ENCODE results near the gene TAF4B. TPM values are rescaled to one million over a fixed set of nuclear protein-coding genes. Genes with fewer than 3 reads are reported as not detected.
"Not testable (repeated sequence)": the region's sequence is repeated elsewhere in the genome, so short reads cannot be mapped to it uniquely, and the experiment has no call there.

The TAF4B gene
- total and polyA plus RNA-seq, 7 donors = 0.46 to 10.9 (median 6.4) TPM

DNA sequence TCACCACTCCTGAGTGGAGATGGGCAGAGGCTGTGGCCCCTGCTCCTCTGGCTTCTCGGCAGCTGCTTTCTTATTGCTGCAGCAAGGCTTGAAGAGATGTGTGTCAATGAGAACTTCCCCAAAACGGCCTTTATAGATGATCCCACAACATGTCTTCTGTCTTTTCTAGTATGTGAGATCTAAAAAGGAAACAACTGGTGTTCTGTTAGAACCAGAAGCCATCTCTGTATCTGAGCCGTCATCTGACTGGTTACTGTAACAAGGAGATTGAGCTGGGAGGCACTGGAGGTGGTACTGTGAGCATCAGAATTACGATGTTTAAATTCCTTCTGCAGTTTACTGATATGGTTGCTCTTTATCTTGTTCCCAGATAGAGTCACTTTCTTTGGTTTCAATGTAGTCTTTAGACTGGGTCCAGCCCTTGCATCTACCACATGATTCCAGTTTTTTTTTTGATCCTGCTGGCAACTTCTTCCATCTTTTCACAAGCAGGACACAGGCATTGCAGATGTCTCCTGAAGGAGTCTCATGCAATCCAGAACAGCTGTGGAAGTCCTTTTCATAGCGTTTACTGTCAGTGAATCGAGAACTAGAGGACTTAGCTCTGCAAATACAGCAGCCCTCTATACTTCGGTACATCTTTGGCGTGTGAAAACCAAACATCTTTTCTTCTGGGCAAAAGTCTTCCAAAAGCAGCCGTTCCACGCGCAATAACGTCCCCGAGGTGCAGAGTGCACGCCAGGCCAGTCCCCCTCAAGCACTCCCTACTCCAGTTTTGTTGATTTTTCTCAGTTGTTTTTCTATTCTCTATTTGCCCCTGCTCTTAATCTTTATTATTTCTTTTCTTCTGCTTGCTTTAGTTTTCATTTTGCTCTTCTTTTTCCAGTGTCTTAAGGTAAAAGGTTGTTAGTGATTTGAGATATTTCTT lies 29.7 kb downstream of the TAF4B start:
- Histone ChIP-seq H3K27me3 (no peaks in the 10 kb centered on the region), H3K9me3 (no peaks in the 10 kb centered on the region), H3K27ac (no peak overlapping the region), H3K36me3 (no peaks in the 10 kb centered on the region), H3K4me1 (no peaks in the 10 kb centered on the region), H3K4me3 (no peak overlapping the region)
- WGBS, 2 donors = 73 to 76% methylated on average over 14 of the region's 14 CpGs
- no peak for DNase-seq
- TF ChIP-seq POLR2A (IDR thresholded peaks at IDR 0.05) (no peak), EP300 (IDR thresholded peaks at IDR 0.05) (no peak), POLR2AphosphoS5 (IDR thresholded peaks at IDR 0.05) (no peak)
- TF ChIP-seq, protein P1, sequence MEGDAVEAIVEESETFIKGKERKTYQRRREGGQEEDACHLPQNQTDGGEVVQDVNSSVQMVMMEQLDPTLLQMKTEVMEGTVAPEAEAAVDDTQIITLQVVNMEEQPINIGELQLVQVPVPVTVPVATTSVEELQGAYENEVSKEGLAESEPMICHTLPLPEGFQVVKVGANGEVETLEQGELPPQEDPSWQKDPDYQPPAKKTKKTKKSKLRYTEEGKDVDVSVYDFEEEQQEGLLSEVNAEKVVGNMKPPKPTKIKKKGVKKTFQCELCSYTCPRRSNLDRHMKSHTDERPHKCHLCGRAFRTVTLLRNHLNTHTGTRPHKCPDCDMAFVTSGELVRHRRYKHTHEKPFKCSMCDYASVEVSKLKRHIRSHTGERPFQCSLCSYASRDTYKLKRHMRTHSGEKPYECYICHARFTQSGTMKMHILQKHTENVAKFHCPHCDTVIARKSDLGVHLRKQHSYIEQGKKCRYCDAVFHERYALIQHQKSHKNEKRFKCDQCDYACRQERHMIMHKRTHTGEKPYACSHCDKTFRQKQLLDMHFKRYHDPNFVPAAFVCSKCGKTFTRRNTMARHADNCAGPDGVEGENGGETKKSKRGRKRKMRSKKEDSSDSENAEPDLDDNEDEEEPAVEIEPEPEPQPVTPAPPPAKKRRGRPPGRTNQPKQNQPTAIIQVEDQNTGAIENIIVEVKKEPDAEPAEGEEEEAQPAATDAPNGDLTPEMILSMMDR (IDR thresholded peaks at IDR 0.05) = no peak
- intact Hi-C loops (cut with DNase I) = no loop called here

DNA sequence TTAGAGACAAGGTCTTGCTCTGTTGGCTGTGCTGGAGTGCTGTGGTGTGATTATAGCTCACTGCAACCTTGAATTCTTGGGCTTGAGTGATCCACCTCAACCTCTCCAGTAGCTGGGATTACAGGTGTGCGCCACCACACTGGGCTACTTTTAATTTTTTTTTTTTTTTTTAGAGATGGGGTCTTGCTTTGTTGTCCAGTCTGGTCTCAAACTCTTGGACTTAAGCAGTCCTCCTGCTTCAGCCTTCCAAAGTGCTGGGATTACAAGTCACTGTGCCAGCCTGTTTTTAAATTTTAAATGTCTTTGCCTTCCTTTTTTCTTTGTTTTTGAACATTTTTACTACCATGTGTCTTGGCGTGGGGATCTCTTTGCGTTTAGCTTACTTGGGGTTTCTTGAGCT lies 32.5 kb downstream of the TAF4B start:
- WGBS, 2 donors = 96 to 98% methylated on average over 3 of the region's 3 CpGs

DNA sequence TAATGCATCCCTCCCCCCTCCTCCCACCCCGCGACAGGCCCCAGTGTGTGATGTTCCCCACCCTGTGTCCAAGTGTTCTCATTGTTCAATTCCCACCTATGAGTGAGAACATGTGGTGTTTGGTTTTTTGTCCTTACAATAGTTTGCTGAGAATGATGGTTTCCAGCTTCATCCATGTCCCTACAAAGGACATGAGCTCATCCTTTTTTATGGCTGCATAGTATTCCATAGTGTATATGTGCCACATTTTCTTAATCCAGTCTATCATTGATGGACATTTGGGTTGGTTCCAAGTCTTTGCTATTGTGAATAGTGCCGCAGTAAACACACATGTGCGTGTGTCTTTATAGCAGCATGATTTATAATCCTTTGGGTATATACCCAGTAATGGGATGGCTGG lies 33.2 kb downstream of the TAF4B start:
- intact Hi-C loops (cut with DNase I); DNase-seq; H3K27ac ChIP-seq; H3K4me3 ChIP-seq; H3K9me3 ChIP-seq; H3K36me3 ChIP-seq; H3K4me1 ChIP-seq; H3K27me3 ChIP-seq: not testable (repeated sequence)
- WGBS, 2 donors = 98 to 100% methylated on average over 2 of the region's 4 CpGs

More for the DNA sequence above, 32.5 kb downstream of the TAF4B start:
- Histone ChIP-seq H3K4me3 (no peak overlapping the region), H3K27me3 (no peaks in the 10 kb centered on the region), H3K4me1 (no peaks in the 10 kb centered on the region), H3K9me3 (no peaks in the 10 kb centered on the region), H3K36me3 (no peaks in the 10 kb centered on the region), H3K27ac (no peak overlapping the region)
- intact Hi-C loops (cut with DNase I) = no loop called here
- DNase-seq = no peak
- TF ChIP-seq, protein P1 (IDR thresholded peaks at IDR 0.05) = no peak
- TF ChIP-seq POLR2A (IDR thresholded peaks at IDR 0.05) (no peak), POLR2AphosphoS5 (IDR thresholded peaks at IDR 0.05) (no peak), EP300 (IDR thresholded peaks at IDR 0.05) (no peak)

DNA sequence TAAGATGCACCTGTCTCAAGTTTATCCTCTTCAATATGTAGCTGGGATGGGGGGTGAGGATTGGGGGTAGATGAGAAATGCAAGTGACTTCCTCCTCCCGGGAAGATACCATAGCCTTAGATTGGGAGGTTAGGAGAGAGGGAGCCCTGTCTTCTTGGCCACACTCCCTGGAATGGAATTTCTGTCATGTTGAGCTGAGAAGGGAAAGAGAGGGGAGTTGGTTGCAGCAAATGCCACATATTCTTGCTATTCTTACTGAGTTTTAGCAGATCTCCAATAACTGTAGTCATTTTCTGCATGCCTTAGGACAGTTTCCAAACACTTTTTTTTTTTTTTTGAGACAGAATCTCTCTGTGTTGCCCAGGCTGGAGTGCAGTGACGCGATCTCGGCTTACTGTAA lies 35.9 kb downstream of the TAF4B start:
- 91 to 96% methylated on average over 4 of the region's 4 CpGs for WGBS, 2 donors
- Histone ChIP-seq H3K9me3 (no peaks in the 10 kb centered on the region), H3K4me1 (no peaks in the 10 kb centered on the region), H3K4me3 (no peak overlapping the region), H3K27me3 (no peaks in the 10 kb centered on the region), H3K36me3 (no peaks in the 10 kb centered on the region), H3K27ac (no peak overlapping the region)
- DNase-seq = no peak
- intact Hi-C loops (cut with DNase I) = no loop called here
- TF ChIP-seq EP300 (IDR thresholded peaks at IDR 0.05) = no peak
- TF ChIP-seq POLR2AphosphoS5 (IDR thresholded peaks at IDR 0.05) = no peak
- TF ChIP-seq, protein P1 (IDR thresholded peaks at IDR 0.05) = no peak
- TF ChIP-seq POLR2A (IDR thresholded peaks at IDR 0.05) = no peak

DNA sequence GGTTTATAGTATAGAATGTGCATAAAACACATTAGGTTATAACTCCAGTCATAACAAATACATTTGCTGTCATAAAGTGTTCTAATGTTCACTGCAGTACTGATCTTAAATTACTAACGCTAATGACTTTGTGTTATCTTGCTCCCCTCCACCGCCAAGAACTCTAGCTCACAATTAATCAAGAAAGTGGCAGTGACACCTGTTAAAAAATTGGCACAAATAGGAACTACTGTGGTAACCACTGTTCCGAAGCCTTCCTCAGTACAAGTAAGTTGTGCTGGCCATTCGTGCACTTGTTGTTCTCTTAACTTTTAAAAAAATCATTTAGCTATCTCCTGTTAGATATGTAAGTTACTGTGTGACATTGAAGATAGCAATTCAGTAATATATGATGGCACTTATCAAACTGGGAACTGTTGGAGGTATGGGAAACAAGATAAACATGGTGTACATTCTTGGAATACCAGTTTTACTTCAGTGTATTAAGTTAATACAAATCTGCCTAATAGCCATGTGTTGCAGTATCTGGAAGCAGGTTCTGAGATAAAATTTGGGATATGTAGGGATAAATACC lies 41.2 kb downstream of the TAF4B start:
- Histone ChIP-seq H3K27me3 (no peaks in the 10 kb centered on the region), H3K27ac (no peak overlapping the region), H3K4me1 (no peaks in the 10 kb centered on the region), H3K4me3 (no peak overlapping the region), H3K36me3 (peaks cover 0 to 14% (median 1%) of the 10 kb centered on the region in 4 donors), H3K9me3 (no peaks in the 10 kb centered on the region)
- DNase-seq = no peak
- WGBS, 2 donors = 91 to 95% methylated on average over 4 of the region's 4 CpGs
- TF ChIP-seq POLR2AphosphoS5 (IDR thresholded peaks at IDR 0.05) (no peak), POLR2A (IDR thresholded peaks at IDR 0.05) (no peak), EP300 (IDR thresholded peaks at IDR 0.05) (no peak)
- TF ChIP-seq, protein P1 (IDR thresholded peaks at IDR 0.05) = no peak
- intact Hi-C loops (cut with DNase I) = no loop called here

All from sigmoid colon (tissue), 7 donors.